ENCODE results near the gene EEF1B2.

GRCh38 chr2:206163251-206163880, 3.7 kb downstream of the EEF1B2 start:
- TF ChIP-seq POLR2A (IDR thresholded peaks at IDR 0.05; ENCODE audit: low read length) (no peak), GATA1 (IDR thresholded peaks at IDR 0.05; ENCODE audit: low read depth, low read length) (no peak)
